ENCODE data around the gene ZNF24. TPM values are rescaled to one million over a fixed set of nuclear protein-coding genes. Genes with fewer than 3 reads are reported as not detected.

ZNF24 gene
- total RNA-seq, 6 experiments from 2014 or later, result 17.7 to 31.5 (median 25.5) TPM

GRCh38 chr18:35389095-35389618 is 44.9 kb upstream of the ZNF24 start:
- H3K4me1 ChIP-seq, result no peaks in the 10 kb centered on the region
- H3K4me3 ChIP-seq, result no peak overlapping the region
- DNase-seq, result no peak
- 22% methylated on average over 5 of the region's 5 CpGs for WGBS (ENCODE audit: insufficient coverage, low coverage, low lambda C conversion rate, missing lambda C conversion rate)
- intact Hi-C loops (cut with DNase I), result no loop called here
- no peaks in the 10 kb centered on the region for H3K9me3 ChIP-seq
- H3K36me3 ChIP-seq, result no peaks in the 10 kb centered on the region
- no peak for ATAC-seq
- no peaks in the 10 kb centered on the region for H3K27me3 ChIP-seq
- no peak for TF ChIP-seq CTCF (IDR thresholded peaks at IDR 0.05)
- TF ChIP-seq POLR2A (IDR thresholded peaks at IDR 0.05), result no peak
- H3K27ac ChIP-seq, result no peak overlapping the region

- no peak overlapping the region for H3K4me3 ChIP-seq
- DNase-seq, result no peak
- no peaks in the 10 kb centered on the region for H3K9me3 ChIP-seq
- WGBS (ENCODE audit: insufficient coverage, low coverage, low lambda C conversion rate, missing lambda C conversion rate), result 49% methylated on average over 3 of the region's 3 CpGs
- no peaks in the 10 kb centered on the region for H3K27me3 ChIP-seq
- TF ChIP-seq POLR2A (IDR thresholded peaks at IDR 0.05) (no peak), CTCF (IDR thresholded peaks at IDR 0.05) (peak in 1 of 4 donors; percentile 5)
- no peaks in the 10 kb centered on the region for H3K4me1 ChIP-seq
- H3K27ac ChIP-seq, result no peak overlapping the region
- ATAC-seq, result peak; percentile 27 to 58 (median 55)
- intact Hi-C loops (cut with DNase I), result no loop called here
- no peaks in the 10 kb centered on the region for H3K36me3 ChIP-seq
These were observed 42.9 kb upstream of the ZNF24 start for GRCh38 chr18:35387152-35387571.

- Histone ChIP-seq H3K36me3 (no peaks in the 10 kb centered on the region), H3K4me3 (no peak overlapping the region), H3K9me3 (no peaks in the 10 kb centered on the region), H3K27me3 (no peaks in the 10 kb centered on the region), H3K4me1 (no peaks in the 10 kb centered on the region), H3K27ac (no peak overlapping the region)
- DNase-seq (peak in 2 of 3 donors; percentile 47 to 63), ATAC-seq (peak; percentile 93 to 97 (median 96))
- TF ChIP-seq POLR2A (IDR thresholded peaks at IDR 0.05), result no peak
- TF ChIP-seq CTCF (IDR thresholded peaks at IDR 0.05), result peak; percentile 74 to 95 (median 90)
- intact Hi-C loops (cut with DNase I), result no loop called here
- WGBS (ENCODE audit: insufficient coverage, low coverage, low lambda C conversion rate, missing lambda C conversion rate), result 18% methylated on average over 6 of the region's 7 CpGs
These were observed 42.4 kb upstream of the ZNF24 start for GRCh38 chr18:35386600-35387100.

- Histone ChIP-seq H3K27ac (no peak overlapping the region), H3K27me3 (no peaks in the 10 kb centered on the region), H3K4me3 (no peak overlapping the region), H3K36me3 (no peaks in the 10 kb centered on the region), H3K4me1 (no peaks in the 10 kb centered on the region), H3K9me3 (no peaks in the 10 kb centered on the region)
- ATAC-seq, result no peak
- no peak for TF ChIP-seq CTCF (IDR thresholded peaks at IDR 0.05)
- no peak for TF ChIP-seq POLR2A (IDR thresholded peaks at IDR 0.05)
- WGBS (ENCODE audit: insufficient coverage, low coverage, low lambda C conversion rate, missing lambda C conversion rate), result 65% methylated on average over 2 of the region's 2 CpGs
- no peak for DNase-seq
- intact Hi-C loops (cut with DNase I), result no loop called here
These were observed 38.9 kb upstream of the ZNF24 start for GRCh38 chr18:35383136-35383535.

All from right lobe of liver (tissue), 6 donors.